Sigmoid colon (tissue), 3 donors: ENCODE measurements around the gene NFIA.

Experiments
- POLR2A ChIP-seq, 2 donors: fragments of 450-650 bp; IDR thresholded peaks; one replicate each; pipeline ENCODE4 v1.6.1; 2016; ENCODE audit warnings: antibody characterized with exemption in 2 of 2, mild to moderate bottlenecking in 2 of 2, moderate library complexity in 2 of 2
- TF ChIP-seq, protein P1 (sequence below), 4 experiments: fragments of 450-650 bp in 3 of 4; fragments of 200-600 bp in 1 of 4; IDR thresholded peaks; one replicate each; pipeline ENCODE4 v1.5.1; 2016 to 2019; ENCODE audit warnings: antibody characterized with exemption in 4 of 4, mild to moderate bottlenecking in 3 of 4, moderate library complexity in 2 of 4

GRCh38 chr1:61095470-61095812 is 13.1 kb downstream of the NFIA start:
- TF ChIP-seq, protein P1, sequence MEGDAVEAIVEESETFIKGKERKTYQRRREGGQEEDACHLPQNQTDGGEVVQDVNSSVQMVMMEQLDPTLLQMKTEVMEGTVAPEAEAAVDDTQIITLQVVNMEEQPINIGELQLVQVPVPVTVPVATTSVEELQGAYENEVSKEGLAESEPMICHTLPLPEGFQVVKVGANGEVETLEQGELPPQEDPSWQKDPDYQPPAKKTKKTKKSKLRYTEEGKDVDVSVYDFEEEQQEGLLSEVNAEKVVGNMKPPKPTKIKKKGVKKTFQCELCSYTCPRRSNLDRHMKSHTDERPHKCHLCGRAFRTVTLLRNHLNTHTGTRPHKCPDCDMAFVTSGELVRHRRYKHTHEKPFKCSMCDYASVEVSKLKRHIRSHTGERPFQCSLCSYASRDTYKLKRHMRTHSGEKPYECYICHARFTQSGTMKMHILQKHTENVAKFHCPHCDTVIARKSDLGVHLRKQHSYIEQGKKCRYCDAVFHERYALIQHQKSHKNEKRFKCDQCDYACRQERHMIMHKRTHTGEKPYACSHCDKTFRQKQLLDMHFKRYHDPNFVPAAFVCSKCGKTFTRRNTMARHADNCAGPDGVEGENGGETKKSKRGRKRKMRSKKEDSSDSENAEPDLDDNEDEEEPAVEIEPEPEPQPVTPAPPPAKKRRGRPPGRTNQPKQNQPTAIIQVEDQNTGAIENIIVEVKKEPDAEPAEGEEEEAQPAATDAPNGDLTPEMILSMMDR (IDR thresholded peaks at IDR 0.05), result no peak
- no peak for TF ChIP-seq POLR2A (IDR thresholded peaks at IDR 0.05)
